Measurements from ENCODE around the gene ITPK1.
A peak's percentile ranks its signal among the peaks of the same experiment; 100 is the strongest.

Gene ITPK1

DNA sequence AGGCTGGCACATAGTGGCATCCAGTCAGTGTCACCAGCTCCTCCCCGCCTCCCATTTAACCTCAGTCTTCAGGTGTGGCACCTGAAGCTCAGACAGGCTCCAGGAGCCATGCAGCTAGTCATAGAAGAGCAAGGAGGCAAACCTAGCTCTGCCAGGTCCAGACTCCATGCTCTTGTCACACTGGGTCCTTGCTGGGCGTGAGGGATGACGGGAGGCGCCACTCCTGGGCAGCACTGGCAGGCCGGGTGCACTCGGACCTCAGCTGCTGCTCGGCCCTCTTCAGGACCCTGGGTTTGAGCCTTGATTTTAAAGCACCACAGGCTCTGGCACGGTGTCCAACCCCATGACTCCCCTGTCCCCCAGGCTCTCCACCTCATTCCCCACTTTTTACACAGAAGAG, 24.1 kb downstream of the ITPK1 start:
- no peak overlapping the region for H3K27ac ChIP-seq
- TF ChIP-seq, protein P1, sequence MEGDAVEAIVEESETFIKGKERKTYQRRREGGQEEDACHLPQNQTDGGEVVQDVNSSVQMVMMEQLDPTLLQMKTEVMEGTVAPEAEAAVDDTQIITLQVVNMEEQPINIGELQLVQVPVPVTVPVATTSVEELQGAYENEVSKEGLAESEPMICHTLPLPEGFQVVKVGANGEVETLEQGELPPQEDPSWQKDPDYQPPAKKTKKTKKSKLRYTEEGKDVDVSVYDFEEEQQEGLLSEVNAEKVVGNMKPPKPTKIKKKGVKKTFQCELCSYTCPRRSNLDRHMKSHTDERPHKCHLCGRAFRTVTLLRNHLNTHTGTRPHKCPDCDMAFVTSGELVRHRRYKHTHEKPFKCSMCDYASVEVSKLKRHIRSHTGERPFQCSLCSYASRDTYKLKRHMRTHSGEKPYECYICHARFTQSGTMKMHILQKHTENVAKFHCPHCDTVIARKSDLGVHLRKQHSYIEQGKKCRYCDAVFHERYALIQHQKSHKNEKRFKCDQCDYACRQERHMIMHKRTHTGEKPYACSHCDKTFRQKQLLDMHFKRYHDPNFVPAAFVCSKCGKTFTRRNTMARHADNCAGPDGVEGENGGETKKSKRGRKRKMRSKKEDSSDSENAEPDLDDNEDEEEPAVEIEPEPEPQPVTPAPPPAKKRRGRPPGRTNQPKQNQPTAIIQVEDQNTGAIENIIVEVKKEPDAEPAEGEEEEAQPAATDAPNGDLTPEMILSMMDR (conservative IDR thresholded peaks at IDR 0.05) = no peak

DNA sequence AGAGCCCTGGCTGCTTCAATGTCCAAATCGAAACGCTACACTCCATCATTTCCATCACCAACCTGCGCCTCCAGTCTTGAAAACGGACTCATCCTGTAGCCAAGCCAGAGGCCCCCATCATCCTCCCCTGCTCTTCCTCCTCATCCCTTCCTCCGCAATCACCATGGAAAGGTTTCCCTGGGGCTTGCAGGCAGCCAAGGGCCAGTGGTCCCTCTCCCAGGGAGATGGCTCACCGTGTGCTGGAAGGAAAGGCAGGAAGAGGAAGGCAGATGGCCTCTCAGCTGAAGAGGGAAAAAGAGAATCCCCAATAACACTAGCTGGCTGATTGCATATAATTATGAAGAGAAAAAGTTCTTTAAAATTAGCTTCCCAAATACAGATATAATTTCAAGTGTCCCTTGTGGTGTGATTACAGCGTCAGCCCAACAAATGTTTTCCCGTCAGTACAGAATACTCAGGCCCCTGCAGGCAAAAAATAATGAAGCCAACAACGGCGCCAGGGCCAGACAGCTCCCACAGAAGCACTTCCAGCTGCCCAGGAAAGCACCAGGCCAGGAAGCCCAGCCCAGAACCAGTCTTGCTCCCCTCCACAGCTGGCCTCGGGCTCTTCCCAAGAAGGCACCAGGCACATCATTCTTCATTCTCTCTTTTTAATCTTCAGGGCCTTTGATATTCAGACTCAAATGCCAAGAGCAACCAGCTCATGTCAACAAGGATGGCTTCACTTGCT, 24.7 kb downstream of the ITPK1 start:
- TF ChIP-seq, protein P1 (conservative IDR thresholded peaks at IDR 0.05) = no peak
- no peak overlapping the region for H3K27ac ChIP-seq

DNA sequence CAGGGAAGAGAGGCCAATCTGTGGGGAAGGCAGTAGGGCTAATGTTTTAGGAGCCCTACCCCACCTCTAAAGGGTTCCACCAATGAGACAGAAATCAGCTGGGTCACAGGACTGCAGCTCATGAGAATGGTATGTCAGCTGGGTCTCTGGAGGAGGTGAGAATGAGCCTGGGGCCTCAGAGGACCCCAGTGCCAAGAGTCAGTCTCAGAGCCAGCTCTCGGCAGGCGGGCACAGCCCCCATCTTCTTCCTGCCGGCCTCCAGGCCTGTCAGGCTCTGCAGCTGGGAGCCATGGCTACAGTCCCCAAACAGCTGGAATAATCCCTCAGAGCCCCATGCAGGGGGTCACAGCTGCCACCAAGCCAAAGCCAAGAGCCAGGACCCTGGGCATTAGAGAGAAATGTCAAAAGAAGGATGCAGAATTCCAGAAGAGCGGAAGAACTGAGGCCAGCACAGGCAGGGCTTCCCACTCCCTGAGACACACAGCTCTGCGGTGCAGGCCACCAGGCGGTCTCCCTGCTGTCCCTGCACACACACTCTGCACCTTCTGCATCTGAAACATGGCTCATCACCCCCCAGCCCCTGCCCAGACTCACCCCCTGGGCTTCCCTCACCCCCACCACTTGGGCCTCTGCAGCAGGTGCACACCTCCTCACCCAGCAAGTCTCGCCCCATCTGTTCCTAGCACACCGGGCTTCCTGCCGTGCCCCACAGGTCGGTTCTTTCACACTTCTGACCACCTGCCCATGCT, 26.0 kb downstream of the ITPK1 start:
- TF ChIP-seq, protein P1 (conservative IDR thresholded peaks at IDR 0.05) = no peak
- no peak overlapping the region for H3K27ac ChIP-seq

DNA sequence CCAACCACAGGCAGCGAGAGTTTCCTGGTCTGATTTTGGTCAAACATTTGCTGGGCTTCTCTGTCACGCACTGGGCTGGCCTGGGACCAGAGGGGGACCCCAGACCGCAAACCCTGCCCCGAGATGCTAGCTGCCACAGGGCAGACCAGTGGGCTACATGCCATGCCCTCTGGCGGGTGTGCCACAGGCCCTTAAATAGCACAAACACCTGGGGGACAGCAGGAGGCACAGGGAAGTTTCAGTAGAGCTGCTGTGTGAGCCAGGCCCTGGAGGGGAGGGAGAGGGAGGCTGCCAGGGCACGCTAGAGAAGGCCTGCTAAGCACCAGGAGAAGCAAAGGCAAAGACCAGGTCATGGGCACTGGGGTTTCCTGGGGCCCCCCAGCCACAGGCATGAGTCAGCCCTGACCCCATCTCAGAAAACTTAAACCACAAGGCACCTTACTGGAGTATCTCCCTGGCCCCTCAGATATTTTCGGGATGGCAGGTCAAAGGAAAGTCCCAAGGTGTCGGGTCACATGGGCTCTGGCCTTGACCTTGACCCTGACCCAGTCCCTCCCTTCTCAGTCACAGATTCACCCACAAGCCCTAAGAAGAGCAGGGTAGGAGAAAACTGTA, 29.2 kb downstream of the ITPK1 start:
- peak overlapping the region; percentile 92 for H3K27ac ChIP-seq
- TF ChIP-seq, protein P1 (conservative IDR thresholded peaks at IDR 0.05) = no peak

DNA sequence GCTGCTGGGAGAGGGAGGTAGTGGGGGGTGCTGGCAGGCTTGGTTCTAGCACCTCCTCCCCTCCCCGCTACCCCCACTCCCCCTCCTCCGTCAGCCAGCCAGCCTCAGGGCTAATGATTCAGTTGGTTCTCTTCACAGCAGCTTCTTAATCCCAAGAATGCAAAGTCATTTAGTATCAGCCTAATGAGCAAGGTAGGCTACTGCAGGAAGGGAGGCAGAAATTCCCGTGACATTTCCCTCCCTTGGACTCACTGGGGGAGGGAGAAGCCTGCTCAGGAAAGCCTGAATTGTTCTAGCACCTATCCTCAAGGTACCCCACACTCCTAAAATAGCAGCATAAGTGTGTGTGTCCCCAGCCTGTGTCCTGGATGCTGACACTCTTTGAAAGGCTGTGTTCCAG, 29.8 kb downstream of the ITPK1 start:
- H3K27ac ChIP-seq = peak overlapping the region; percentile 92

DNA sequence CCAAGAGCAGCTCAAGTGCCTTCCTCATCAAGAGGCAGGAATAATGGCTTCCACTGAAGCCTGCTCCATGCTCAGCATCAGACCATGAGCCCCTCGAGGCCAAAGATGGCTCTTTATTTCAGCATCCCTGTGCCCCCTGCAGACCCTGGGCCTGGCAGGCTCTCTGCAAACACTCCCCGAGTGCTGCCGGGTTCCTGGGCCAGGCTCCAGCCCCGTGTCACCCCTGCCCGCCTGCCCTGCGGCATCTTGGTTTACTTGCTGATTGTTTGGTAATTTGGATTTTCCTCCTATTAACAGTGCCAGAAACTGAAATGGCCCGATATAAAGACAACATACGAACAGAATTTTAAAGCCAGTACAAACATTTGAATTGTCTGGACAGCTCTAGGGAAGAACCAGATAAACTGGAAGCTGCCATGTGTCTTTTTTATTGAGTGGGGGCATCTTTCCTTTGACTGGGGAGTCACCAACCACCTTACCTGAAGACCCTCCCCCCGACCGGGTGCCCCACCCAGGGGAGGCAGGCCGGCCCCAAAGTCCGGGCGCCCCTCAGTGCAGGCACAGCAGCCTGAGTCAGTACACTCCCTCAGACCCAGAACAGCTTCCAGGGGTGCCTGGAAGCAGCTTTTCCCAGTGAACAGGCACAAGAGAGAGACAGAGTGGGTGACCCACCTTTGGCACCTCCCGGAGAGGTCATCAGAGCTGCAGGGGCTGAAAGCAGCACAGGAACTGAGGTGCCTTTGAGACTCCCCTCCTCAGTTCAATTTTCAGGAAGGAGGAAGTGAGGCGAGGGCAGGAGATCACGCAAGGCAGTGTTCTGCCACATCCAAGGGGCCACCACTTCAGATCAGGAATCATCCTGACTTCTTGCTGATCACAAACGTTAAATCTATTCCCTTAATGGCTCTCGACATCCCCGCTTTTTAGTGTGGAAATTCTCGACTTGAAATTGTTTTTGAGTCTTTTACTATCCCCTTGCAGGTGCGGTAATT, 30.6 kb downstream of the ITPK1 start:
- peak overlapping the region; percentile 92 for H3K27ac ChIP-seq
- TF ChIP-seq, protein P1 (conservative IDR thresholded peaks at IDR 0.05) = no peak

More for the DNA sequence above, 29.8 kb downstream of the ITPK1 start:
- TF ChIP-seq, protein P1 (conservative IDR thresholded peaks at IDR 0.05) = no peak
